Loucy (cell line): Measurements from ENCODE around the gene IDUA.
A peak's percentile ranks its signal among the peaks of the same experiment; 100 is the strongest.
"Not testable (repeated sequence)": the region's sequence is repeated elsewhere in the genome, so short reads cannot be mapped to it uniquely, and the experiment has no call there.

ENCODE experiments used
- H2AFZ ChIP-seq: fragments of 200-600 bp; sonication (generic); 2 replicates; pipeline ENCODE4 v1.6.0; 2016; ENCODE audit warnings: antibody characterized with exemption, mild to moderate bottlenecking, low read length, moderate library complexity
- H3F3A ChIP-seq: fragments of 200-600 bp; 2 replicates; pipeline ENCODE4 v1.6.0; 2016; ENCODE audit warnings: antibody characterized with exemption, low read depth, mild to moderate bottlenecking
- H3K27me3 ChIP-seq: fragments of 200-600 bp; sonication (generic); 2 replicates; pipeline ENCODE4 v1.6.1; 2014; ENCODE audit warnings: low read length, mild to moderate bottlenecking; ENCODE audit not compliant: insufficient read depth, poor library complexity, severe bottlenecking
- H3K36me3 ChIP-seq: fragments of 200-600 bp; sonication (generic); 2 replicates; pipeline ENCODE4 v1.6.1; 2016; ENCODE audit warnings: low read length; ENCODE audit not compliant: insufficient read depth
- H3K4me1 ChIP-seq: fragments of 200-600 bp; sonication (generic); 2 replicates; pipeline ENCODE4 v1.5.1; 2014; ENCODE audit warnings: low read length, mild to moderate bottlenecking; ENCODE audit not compliant: insufficient read depth, poor library complexity, severe bottlenecking
- H3K4me2 ChIP-seq: fragments of 200-600 bp; sonication (generic); 2 replicates; pipeline ENCODE4 v1.6.0; 2014; ENCODE audit warnings: antibody characterized with exemption, low read length, low read depth, mild to moderate bottlenecking; ENCODE audit not compliant: poor library complexity, severe bottlenecking
- H3K4me3 ChIP-seq: fragments of 200-600 bp; sonication (generic); 2 replicates; pipeline ENCODE4 v1.5.1; 2014; ENCODE audit warnings: low read length, mild to moderate bottlenecking, mixed read lengths; ENCODE audit not compliant: poor library complexity, severe bottlenecking
- H3K79me2 ChIP-seq: fragments of 200-600 bp; sonication (generic); 2 replicates; pipeline ENCODE4 v1.6.1; 2014; ENCODE audit warnings: low read length; ENCODE audit not compliant: insufficient read depth
- H3K9ac ChIP-seq: fragments of 200-600 bp; sonication (generic); 2 replicates; pipeline ENCODE4 v1.6.0; 2014; ENCODE audit warnings: mild to moderate bottlenecking, low read depth, low read length, moderate library complexity; ENCODE audit not compliant: poor library complexity, severe bottlenecking
- H3K9me2 ChIP-seq: fragments of 200-600 bp; sonication (generic); replicated peaks from 2 replicates; pipeline ENCODE4 v1.6.1; 2016; ENCODE audit warnings: low read depth, low read length, mixed read lengths
- H3K9me3 ChIP-seq: fragments of 200-600 bp; sonication (generic); 2 replicates; pipeline ENCODE4 v1.6.1; 2014; ENCODE audit warnings: mild to moderate bottlenecking, antibody characterized with exemption, low read length, low read depth; ENCODE audit not compliant: insufficient read depth
- H4K20me1 ChIP-seq: fragments of 200-600 bp; sonication (generic); 2 replicates; pipeline ENCODE4 v1.6.0; 2014; ENCODE audit warnings: antibody characterized with exemption, low read length, mild to moderate bottlenecking; ENCODE audit not compliant: insufficient read depth, poor library complexity, severe bottlenecking
- CTCF ChIP-seq: fragments of 200-600 bp; sonication (generic); conservative IDR thresholded peaks from 2 replicates; pipeline ENCODE4 v1.5.1; 2014; ENCODE audit warnings: mild to moderate bottlenecking, antibody characterized with exemption, low read length
- EZH2phosphoT487 ChIP-seq: fragments of 200-600 bp; IDR thresholded peaks from 2 replicates; pipeline ENCODE4 v1.6.1; 2018; ENCODE audit warnings: antibody characterized with exemption, mild to moderate bottlenecking, moderate library complexity, borderline replicate concordance

Gene IDUA

GRCh38 chr4:986879-987623 lies at the start of gene IDUA:
Gene IDUA (plus strand): TSS chr4:987044. CDS start chr4:987085, 41 bp downstream.
- H3K79me2 ChIP-seq: peaks cover 11% of the 10 kb centered on the region
- H3K4me2 ChIP-seq: peak within 1 kb of the TSS; percentile 89
- no peaks in the 10 kb centered on the region for H4K20me1 ChIP-seq
- H2AFZ ChIP-seq: peak within 1 kb of the TSS; percentile 94
- H3K9ac ChIP-seq: peak within 1 kb of the TSS; percentile 89
- H3K4me1 ChIP-seq: peaks cover 21% of the 10 kb centered on the region
- H3K9me2 ChIP-seq: no peaks in the 10 kb centered on the region
- no peaks in the 10 kb centered on the region for H3K9me3 ChIP-seq
- no peaks in the 10 kb centered on the region for H3F3A ChIP-seq
- no peaks in the 10 kb centered on the region for H3K36me3 ChIP-seq
- peak within 1 kb of the TSS; percentile 82 for H3K4me3 ChIP-seq
- no peaks in the 10 kb centered on the region for H3K27me3 ChIP-seq
- TF ChIP-seq EZH2phosphoT487 (no peak), CTCF (peak; percentile 69)

- not testable (repeated sequence) for H3K4me1 ChIP-seq, H3K9ac ChIP-seq, H3F3A ChIP-seq, H3K9me3 ChIP-seq, H3K27me3 ChIP-seq, H2AFZ ChIP-seq, H4K20me1 ChIP-seq, H3K79me2 ChIP-seq, H3K9me2 ChIP-seq, H3K4me2 ChIP-seq, H3K36me3 ChIP-seq, H3K4me3 ChIP-seq
These were observed 47.3 kb upstream of the IDUA start for GRCh38 chr4:939508-939907.

- TF ChIP-seq EZH2phosphoT487: no peak
- TF ChIP-seq CTCF: no peak
- no peak overlapping the region for H3K9ac ChIP-seq
- no peaks in the 10 kb centered on the region for H3K79me2 ChIP-seq
- no peaks in the 10 kb centered on the region for H3K4me1 ChIP-seq
- H3K9me3 ChIP-seq: no peaks in the 10 kb centered on the region
- no peaks in the 10 kb centered on the region for H3K9me2 ChIP-seq
- H3K27me3 ChIP-seq: no peaks in the 10 kb centered on the region
- no peak overlapping the region for H3K4me3 ChIP-seq
- no peaks in the 10 kb centered on the region for H4K20me1 ChIP-seq
- no peak overlapping the region for H3K4me2 ChIP-seq
- H3K36me3 ChIP-seq: no peaks in the 10 kb centered on the region
- H3F3A ChIP-seq: no peaks in the 10 kb centered on the region
- H2AFZ ChIP-seq: no peak overlapping the region
These were observed 41.4 kb upstream of the IDUA start for GRCh38 chr4:945274-946102.
